ENCODE data around the gene PTBP1. TPM values are rescaled to one million over a fixed set of nuclear protein-coding genes. Genes with fewer than 3 reads are reported as not detected.

The PTBP1 gene
- total and polyA plus RNA-seq, 2 experiments from 2014 or later, result 539 to 632 TPM

DNA sequence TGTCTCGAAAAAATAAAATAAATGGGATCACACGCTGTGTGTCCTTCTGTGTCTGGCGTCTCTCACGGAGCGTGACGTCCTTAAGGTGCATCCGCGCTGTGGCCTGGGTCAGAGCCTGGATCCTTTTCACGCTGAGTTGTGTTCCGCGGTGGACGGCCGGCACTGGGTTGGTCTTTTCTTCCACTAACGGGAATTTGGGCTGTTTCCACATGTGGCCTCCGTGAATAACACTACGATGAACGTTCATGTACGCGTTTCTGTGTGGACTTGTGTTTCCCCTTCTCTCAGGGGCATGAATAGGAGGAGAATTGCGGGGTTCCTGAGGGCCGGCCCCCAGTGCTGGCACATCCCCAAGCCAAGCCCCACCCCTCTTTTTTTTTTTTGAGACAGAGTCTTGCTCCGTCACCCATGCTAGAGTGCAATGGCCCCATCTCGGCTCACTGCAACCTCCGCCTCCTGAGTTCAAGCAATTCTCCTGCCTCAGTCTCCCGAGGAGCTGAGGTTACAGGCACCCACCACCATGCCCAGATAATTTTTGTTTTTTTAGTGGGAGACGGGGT is 6.2 kb upstream of the PTBP1 start:
- Mint-ChIP-seq H3K36me3 (ENCODE audit: low read depth) (no peaks in the 10 kb centered on the region; the same call in 2 of the 3 replicates), H3K4me1 (peaks cover 30% of the 10 kb centered on the region), H3K27me3 (ENCODE audit: insufficient read depth, low read depth, poor library complexity) (peaks cover 6% of the 10 kb centered on the region), H3K9me3 (no peaks in the 10 kb centered on the region), H3K27ac (no peak overlapping the region; the same call in 1 of the 2 replicates), H3K4me3 (no peak overlapping the region; the same call in 2 of the 3 replicates)
- Histone ChIP-seq H3K4me1 (ENCODE audit: insufficient read depth) (peaks cover 42% of the 10 kb centered on the region), H3K36me3 (ENCODE audit: insufficient read depth) (no peaks in the 10 kb centered on the region), H3K27me3 (ENCODE audit: insufficient read depth) (no peaks in the 10 kb centered on the region), H3K27ac (ENCODE audit: low read depth) (peak overlapping the region; percentile 91; the same call in 1 of the 2 replicates), H2AFZ (no peak overlapping the region), H3K4me3 (no peak overlapping the region), H3K79me2 (replicated peaks; ENCODE audit: insufficient read depth) (peaks cover 3% of the 10 kb centered on the region; the same call in 1 of the 2 replicates), H3K9me2 (ENCODE audit: insufficient read depth) (no peaks in the 10 kb centered on the region), H4K20me1 (replicated peaks; ENCODE audit: insufficient read depth) (no peaks in the 10 kb centered on the region), H3K4me2 (peak overlapping the region; percentile 32; the same call in 1 of the 2 replicates), H3F3A (replicated peaks; ENCODE audit: low read depth) (peaks cover 30% of the 10 kb centered on the region)
- 0 out of 2 replicates have a peak, but pooled peaks have one; percentile 19 for TF ChIP-seq POLR2AphosphoS5 (IDR thresholded peaks at IDR 0.05; ENCODE audit: low read depth)
- no peak for TF ChIP-seq EZH2phosphoT487 (IDR thresholded peaks at IDR 0.05; ENCODE audit: unreplicated experiment)
- DNase-seq (ENCODE audit: low spot score) (no peak), ATAC-seq (no peak)

DNA sequence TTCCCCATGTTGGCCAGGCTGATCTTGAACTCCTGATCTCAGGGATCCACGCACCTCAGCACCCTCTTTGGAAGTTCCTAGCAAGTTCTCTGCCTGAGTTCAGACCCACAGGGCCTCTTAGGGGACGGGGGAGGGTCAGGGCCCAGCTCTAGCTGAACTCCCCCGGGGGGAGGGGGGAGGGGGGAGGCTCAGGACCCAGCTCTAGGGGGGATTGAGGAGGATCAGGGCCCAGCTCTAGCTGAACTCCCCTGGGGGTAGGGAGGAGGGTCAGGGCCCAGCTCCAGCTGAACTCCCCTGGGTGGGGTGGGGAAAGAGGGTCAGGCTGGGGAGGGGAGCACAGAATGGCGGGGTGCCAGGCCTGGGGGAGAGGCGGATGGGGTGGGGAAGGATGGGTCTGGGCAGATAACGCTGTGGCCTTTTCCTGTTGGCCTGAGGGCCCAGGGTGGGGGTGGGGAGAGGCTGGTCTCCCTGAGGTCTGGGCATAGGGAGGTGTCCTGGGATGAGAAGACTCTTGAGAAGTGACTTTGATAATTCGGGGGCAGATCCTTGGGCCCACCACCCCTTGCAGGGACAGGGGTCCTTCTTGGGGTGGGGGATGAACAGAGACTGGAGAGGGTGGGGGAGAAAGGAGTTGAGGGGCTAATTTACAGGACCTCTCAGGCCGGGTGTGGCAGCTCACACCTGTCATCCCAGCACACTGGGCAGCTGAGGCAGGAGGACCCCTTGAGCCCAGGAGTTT is 5.5 kb upstream of the PTBP1 start:
- Mint-ChIP-seq H3K9me3 (no peaks in the 10 kb centered on the region), H3K27me3 (ENCODE audit: insufficient read depth, low read depth, poor library complexity) (peaks cover 6% of the 10 kb centered on the region), H3K4me3 (no peak overlapping the region), H3K36me3 (ENCODE audit: low read depth) (no peaks in the 10 kb centered on the region; the same call in 2 of the 3 replicates), H3K27ac (peak overlapping the region; percentile 41; the same call in 1 of the 2 replicates), H3K4me1 (peaks cover 32% of the 10 kb centered on the region)
- H3K36me3 ChIP-seq (ENCODE audit: insufficient read depth), result no peaks in the 10 kb centered on the region
- H3K4me2 ChIP-seq, result peak overlapping the region; percentile 32; the same call in 1 of the 2 replicates
- 0 out of 2 replicates have a peak overlapping the region, but pooled peaks have one; percentile 50 for H3K27ac ChIP-seq (ENCODE audit: low read depth)
- H3K4me1 ChIP-seq (ENCODE audit: insufficient read depth), result peaks cover 42% of the 10 kb centered on the region
- peak; percentile 5; the same call in 2 of the 3 replicates for ATAC-seq
- no peaks in the 10 kb centered on the region for H3K9me2 ChIP-seq (ENCODE audit: insufficient read depth)
- H3K79me2 ChIP-seq (replicated peaks; ENCODE audit: insufficient read depth), result peaks cover 3% of the 10 kb centered on the region; the same call in 1 of the 2 replicates
- peaks cover 31% of the 10 kb centered on the region for H3F3A ChIP-seq (replicated peaks; ENCODE audit: low read depth)
- H3K4me3 ChIP-seq, result no peak overlapping the region
- peak; percentile 18 for DNase-seq (ENCODE audit: low spot score)
- no peaks in the 10 kb centered on the region for H4K20me1 ChIP-seq (replicated peaks; ENCODE audit: insufficient read depth)
- no peak overlapping the region for H2AFZ ChIP-seq
- no peaks in the 10 kb centered on the region for H3K27me3 ChIP-seq (ENCODE audit: insufficient read depth)
- no peak for TF ChIP-seq CREB1 (CRISPR knock-in tag; IDR thresholded peaks at IDR 0.05; ENCODE audit: low read depth)
- TF ChIP-seq POLR2AphosphoS5 (IDR thresholded peaks at IDR 0.05; ENCODE audit: low read depth), result no peak
- TF ChIP-seq, protein P1, sequence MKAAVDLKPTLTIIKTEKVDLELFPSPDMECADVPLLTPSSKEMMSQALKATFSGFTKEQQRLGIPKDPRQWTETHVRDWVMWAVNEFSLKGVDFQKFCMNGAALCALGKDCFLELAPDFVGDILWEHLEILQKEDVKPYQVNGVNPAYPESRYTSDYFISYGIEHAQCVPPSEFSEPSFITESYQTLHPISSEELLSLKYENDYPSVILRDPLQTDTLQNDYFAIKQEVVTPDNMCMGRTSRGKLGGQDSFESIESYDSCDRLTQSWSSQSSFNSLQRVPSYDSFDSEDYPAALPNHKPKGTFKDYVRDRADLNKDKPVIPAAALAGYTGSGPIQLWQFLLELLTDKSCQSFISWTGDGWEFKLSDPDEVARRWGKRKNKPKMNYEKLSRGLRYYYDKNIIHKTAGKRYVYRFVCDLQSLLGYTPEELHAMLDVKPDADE (IDR thresholded peaks at IDR 0.05), result no peak
- TF ChIP-seq STAT1 (IDR thresholded peaks at IDR 0.05; ENCODE audit: unreplicated experiment), result no peak
- TF ChIP-seq EZH2phosphoT487 (IDR thresholded peaks at IDR 0.05; ENCODE audit: unreplicated experiment), result no peak
- no peak for TF ChIP-seq NANOG (IDR thresholded peaks at IDR 0.05; ENCODE audit: borderline replicate concordance)
- TF ChIP-seq, protein P2, sequence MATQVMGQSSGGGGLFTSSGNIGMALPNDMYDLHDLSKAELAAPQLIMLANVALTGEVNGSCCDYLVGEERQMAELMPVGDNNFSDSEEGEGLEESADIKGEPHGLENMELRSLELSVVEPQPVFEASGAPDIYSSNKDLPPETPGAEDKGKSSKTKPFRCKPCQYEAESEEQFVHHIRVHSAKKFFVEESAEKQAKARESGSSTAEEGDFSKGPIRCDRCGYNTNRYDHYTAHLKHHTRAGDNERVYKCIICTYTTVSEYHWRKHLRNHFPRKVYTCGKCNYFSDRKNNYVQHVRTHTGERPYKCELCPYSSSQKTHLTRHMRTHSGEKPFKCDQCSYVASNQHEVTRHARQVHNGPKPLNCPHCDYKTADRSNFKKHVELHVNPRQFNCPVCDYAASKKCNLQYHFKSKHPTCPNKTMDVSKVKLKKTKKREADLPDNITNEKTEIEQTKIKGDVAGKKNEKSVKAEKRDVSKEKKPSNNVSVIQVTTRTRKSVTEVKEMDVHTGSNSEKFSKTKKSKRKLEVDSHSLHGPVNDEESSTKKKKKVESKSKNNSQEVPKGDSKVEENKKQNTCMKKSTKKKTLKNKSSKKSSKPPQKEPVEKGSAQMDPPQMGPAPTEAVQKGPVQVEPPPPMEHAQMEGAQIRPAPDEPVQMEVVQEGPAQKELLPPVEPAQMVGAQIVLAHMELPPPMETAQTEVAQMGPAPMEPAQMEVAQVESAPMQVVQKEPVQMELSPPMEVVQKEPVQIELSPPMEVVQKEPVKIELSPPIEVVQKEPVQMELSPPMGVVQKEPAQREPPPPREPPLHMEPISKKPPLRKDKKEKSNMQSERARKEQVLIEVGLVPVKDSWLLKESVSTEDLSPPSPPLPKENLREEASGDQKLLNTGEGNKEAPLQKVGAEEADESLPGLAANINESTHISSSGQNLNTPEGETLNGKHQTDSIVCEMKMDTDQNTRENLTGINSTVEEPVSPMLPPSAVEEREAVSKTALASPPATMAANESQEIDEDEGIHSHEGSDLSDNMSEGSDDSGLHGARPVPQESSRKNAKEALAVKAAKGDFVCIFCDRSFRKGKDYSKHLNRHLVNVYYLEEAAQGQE (IDR thresholded peaks at IDR 0.05; ENCODE audit: unreplicated experiment), result no peak
- TF ChIP-seq, protein P3, sequence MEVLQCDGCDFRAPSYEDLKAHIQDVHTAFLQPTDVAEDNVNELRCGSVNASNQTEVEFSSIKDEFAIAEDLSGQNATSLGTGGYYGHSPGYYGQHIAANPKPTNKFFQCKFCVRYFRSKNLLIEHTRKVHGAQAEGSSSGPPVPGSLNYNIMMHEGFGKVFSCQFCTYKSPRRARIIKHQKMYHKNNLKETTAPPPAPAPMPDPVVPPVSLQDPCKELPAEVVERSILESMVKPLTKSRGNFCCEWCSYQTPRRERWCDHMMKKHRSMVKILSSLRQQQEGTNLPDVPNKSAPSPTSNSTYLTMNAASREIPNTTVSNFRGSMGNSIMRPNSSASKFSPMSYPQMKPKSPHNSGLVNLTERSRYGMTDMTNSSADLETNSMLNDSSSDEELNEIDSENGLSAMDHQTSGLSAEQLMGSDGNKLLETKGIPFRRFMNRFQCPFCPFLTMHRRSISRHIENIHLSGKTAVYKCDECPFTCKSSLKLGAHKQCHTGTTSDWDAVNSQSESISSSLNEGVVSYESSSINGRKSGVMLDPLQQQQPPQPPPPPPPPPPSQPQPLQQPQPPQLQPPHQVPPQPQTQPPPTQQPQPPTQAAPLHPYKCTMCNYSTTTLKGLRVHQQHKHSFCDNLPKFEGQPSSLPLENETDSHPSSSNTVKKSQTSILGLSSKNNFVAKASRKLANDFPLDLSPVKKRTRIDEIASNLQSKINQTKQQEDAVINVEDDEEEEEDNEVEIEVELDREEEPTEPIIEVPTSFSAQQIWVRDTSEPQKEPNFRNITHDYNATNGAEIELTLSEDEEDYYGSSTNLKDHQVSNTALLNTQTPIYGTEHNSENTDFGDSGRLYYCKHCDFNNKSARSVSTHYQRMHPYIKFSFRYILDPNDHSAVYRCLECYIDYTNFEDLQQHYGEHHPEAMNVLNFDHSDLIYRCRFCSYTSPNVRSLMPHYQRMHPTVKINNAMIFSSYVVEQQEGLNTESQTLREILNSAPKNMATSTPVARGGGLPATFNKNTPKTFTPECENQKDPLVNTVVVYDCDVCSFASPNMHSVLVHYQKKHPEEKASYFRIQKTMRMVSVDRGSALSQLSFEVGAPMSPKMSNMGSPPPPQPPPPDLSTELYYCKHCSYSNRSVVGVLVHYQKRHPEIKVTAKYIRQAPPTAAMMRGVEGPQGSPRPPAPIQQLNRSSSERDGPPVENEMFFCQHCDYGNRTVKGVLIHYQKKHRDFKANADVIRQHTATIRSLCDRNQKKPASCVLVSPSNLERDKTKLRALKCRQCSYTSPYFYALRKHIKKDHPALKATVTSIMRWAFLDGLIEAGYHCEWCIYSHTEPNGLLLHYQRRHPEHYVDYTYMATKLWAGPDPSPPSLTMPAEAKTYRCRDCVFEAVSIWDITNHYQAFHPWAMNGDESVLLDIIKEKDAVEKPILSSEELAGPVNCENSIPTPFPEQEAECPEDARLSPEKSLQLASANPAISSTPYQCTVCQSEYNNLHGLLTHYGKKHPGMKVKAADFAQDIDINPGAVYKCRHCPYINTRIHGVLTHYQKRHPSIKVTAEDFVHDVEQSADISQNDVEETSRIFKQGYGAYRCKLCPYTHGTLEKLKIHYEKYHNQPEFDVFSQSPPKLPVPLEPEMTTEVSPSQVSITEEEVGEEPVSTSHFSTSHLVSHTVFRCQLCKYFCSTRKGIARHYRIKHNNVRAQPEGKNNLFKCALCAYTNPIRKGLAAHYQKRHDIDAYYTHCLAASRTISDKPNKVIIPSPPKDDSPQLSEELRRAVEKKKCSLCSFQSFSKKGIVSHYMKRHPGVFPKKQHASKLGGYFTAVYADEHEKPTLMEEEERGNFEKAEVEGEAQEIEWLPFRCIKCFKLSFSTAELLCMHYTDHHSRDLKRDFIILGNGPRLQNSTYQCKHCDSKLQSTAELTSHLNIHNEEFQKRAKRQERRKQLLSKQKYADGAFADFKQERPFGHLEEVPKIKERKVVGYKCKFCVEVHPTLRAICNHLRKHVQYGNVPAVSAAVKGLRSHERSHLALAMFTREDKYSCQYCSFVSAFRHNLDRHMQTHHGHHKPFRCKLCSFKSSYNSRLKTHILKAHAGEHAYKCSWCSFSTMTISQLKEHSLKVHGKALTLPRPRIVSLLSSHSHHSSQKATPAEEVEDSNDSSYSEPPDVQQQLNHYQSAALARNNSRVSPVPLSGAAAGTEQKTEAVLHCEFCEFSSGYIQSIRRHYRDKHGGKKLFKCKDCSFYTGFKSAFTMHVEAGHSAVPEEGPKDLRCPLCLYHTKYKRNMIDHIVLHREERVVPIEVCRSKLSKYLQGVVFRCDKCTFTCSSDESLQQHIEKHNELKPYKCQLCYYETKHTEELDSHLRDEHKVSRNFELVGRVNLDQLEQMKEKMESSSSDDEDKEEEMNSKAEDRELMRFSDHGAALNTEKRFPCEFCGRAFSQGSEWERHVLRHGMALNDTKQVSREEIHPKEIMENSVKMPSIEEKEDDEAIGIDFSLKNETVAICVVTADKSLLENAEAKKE (CRISPR knock-in tag; IDR thresholded peaks at IDR 0.05), result no peak
